Epithelial cell of proximal tubule (primary cell): ENCODE measurements around the gene RBM3. TPM values are rescaled to one million over a fixed set of nuclear protein-coding genes. Genes with fewer than 3 reads are reported as not detected.

Experiments
- DNase-seq: peaks from one replicate; pipeline ENCODE4 v3.0.0-alpha.2; 2011; ENCODE audit warnings: low read depth
- H3K4me3 ChIP-seq: 2 replicates; pipeline ENCODE4 v1.5.1; 2011; ENCODE audit warnings: low read depth, mild to moderate bottlenecking, low read length
- CTCF ChIP-seq: conservative IDR thresholded peaks from 2 replicates; pipeline ENCODE4 v1.5.1; 2012; ENCODE audit warnings: low read depth, mild to moderate bottlenecking, low read length
- total RNA-seq: library from RNA; depleted of rRNA; stranded (reverse); fragments of >200 nt; gene quantifications from 2 replicates; pipeline ENCODE4 v1.2.3, GENCODE V29; 2015

RBM3 gene
- total RNA-seq, 1 donor from 2014 or later, result 179 TPM

GRCh38 chrX:48617542-48618340 lies 43.5 kb downstream of the RBM3 start:
- no peak for DNase-seq
- TF ChIP-seq CTCF, result no peak
- no peak overlapping the region for H3K4me3 ChIP-seq

- no peak for TF ChIP-seq CTCF
- H3K4me3 ChIP-seq, result no peak overlapping the region
- DNase-seq, result no peak
Observed at GRCh38 chrX:48626401-48627298, 52.4 kb downstream of the RBM3 start.

Other genes with a start within 250 kb of the RBM3 start
- not detected in 2 replicates for gene SSX3, start 217.8 kb upstream of the RBM3 start, total RNA-seq
- not detected in 2 replicates for gene SSX4, start 190.9 kb upstream of the RBM3 start, total RNA-seq
- gene SSX4B, start 162.5 kb upstream of the RBM3 start, total RNA-seq, result not detected in 2 replicates
- 15.7 and 71.3 TPM in 2 replicates for gene SLC38A5, start 104.2 kb upstream of the RBM3 start, total RNA-seq
- 63.5 and 113 TPM in 2 replicates for gene FTSJ1, start 98.3 kb upstream of the RBM3 start, total RNA-seq
- gene PORCN, start 65.5 kb upstream of the RBM3 start, total RNA-seq, result 6.6 and 18.7 TPM in 2 replicates
- 93.7 and 190 TPM in 2 replicates for gene EBP, start 52.7 kb upstream of the RBM3 start, total RNA-seq
- gene TBC1D25, start 34.8 kb upstream of the RBM3 start, total RNA-seq, result 7.4 and 10.7 TPM in 2 replicates
- 64.9 and 82.8 TPM in 2 replicates for gene WDR13, start 23.0 kb downstream of the RBM3 start, total RNA-seq
- 0.29 TPM in 1 of 2 replicates, not detected in the other for gene WAS, start 109.3 kb downstream of the RBM3 start, total RNA-seq
- gene SUV39H1, start 122.2 kb downstream of the RBM3 start, total RNA-seq, result 13.3 and 28.6 TPM in 2 replicates
- gene GLOD5, start 187.3 kb downstream of the RBM3 start, total RNA-seq, result not detected in 2 replicates
- not detected in 2 replicates for gene GATA1, start 212.1 kb downstream of the RBM3 start, total RNA-seq
- gene HDAC6, start 227.6 kb downstream of the RBM3 start, total RNA-seq, result 30.8 and 46.2 TPM in 2 replicates